ENCODE data around the gene TMEM204. TPM values are rescaled to one million over a fixed set of nuclear protein-coding genes. Genes with fewer than 3 reads are reported as not detected.

TMEM204 gene
- polyA plus RNA-seq, 12 donors = 8.7 to 15.9 (median 12.8) TPM; not detected in 1

DNA sequence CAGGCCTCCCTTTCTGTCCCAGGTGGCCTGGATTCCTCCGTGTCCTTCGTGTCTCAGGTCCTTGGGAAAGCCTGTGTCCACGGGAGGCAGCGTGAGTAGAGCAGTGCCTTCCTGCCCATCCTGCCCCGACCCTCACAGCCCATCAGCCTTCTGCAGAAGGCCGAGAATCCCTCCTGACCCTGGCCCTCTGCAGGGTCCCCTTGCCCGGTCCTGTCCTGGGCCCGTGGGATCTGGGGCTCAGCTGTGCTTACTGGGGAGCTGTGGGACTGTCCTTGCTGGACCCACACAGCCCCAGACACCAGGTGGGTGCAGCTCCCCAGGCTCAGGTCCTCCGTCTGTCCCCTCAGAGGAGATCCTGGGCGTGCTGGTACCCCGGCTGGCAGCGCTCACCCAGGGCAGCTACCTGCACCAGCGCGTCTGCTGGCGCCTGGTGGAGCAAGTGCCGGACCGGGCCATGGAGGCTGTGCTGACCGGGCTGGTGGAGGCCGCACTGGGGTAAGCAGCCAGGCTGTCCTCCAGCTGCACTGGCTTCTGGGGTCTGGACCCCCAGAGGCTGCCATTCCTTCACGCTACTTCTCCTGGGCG lies 36.4 kb upstream of the TMEM204 start:
- no peak for DNase-seq

GRCh38 chr16:1498899-1499676 lies 34.4 kb upstream of the TMEM204 start:
- no peak for DNase-seq

DNA sequence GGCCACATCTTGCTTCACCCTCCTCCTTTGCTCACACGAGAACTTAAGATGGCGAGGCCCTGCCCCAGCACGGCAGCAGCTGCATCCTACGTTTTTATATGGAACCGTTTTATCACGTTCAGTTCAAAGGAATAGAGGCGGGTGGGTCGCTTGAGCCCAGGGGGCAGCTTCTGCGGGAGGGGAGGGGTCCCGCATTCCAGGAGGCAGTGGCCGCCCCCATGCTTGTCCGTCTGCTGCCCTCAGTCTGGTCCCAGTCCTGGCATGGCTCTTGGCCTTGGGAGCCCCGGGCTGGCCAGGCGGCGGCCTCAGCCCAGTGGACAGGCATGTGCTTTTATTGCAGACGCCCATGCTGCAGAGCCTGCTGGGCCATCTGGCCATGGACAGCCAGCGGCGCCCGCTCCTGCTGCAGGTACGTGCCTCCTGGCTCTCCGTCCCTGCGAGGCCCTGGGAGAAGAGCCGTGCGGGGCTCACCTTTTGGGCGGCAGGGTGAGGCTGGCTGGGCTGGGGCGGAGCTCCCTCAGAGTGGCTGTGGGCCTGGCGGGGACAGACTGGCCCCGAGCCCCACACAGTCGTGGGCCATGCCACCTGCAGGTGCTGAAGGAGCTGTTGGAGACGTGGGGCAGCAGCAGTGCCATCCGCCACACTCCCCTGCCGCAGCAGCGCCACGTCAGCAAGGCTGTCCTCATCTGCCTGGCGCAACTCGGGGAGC lies 33.6 kb upstream of the TMEM204 start:
- DNase-seq = no peak

DNA sequence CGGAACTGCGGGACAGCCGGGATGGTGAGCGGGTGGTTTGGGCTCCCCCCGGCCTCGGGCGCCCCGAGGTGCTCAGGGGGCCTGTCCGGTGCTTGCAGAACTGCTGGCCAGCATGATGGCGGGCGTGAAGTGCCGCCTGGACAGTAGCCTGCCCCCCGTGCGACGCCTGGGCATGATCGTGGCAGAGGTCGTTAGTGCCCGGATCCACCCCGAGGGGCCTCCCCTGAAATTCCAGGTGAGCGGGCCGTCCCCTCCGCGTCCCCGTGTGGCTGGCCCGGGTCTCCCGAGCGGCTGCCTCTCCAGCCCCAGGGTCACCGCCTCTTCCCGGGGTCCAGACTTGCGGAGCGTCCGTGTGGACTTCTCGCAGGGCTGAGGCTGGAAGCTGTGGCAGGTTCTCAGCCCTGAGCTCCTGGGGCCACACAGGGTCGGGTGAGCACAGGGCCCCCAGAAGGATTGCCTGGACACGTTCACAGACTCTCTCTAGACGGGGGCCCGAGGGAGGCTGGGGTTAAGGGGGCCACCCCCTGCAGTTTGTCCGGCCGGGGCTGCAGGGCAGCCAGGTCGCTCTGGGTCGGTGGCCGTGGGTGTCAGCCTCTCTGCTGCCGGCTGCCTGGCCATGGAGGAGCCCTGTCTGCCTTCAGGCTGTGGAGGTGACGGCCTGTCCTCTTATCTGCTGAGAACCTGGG lies 32.9 kb upstream of the TMEM204 start:
- no peak for DNase-seq

- DNase-seq = no peak
Measured at GRCh38 chr16:1501630-1502029, 31.8 kb upstream of the TMEM204 start.

DNA sequence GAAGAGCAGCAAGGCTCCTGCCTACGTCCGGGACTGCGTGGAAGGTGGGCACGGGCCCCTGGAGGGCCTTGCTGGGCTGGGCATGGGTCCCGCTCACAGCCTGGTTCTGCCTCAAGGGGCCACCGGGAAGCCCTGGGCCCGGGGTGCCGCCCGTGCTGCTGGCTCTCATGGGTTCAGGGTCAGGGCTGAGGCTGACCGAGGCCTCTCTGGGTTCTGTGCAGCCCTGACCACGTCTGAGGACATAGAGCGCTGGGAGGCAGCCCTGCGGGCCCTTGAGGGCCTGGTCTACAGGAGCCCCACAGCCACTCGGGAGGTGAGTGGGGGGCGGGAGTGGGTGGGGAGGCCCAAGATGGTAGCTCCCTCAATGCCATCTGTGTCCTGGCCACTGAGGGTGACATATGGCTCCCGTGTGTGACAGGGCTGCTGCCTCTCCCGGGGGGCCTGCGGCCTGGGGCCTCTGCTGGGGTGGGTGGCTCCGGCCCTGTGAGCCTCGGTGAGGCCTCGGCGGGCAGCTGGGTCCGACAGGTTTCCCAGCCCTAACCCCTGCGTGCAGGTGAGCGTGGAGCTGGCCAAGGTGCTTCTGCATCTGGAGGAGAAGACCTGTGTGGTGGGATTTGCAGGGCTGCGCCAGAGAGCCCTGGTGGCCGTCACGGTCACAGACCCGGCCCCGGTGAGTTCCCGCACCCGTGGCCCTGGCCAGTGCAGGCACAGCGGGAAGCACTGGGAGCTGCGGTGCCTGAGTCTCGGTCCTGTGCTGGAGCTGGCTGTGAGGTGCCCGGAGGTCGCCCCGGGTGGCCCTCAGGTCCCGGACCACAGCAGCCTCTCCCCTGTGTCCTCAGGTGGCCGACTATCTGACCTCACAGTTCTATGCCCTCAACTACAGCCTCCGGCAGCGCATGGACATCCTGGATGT lies 31.1 kb upstream of the TMEM204 start:
- DNase-seq = no peak

GRCh38 chr16:1503110-1503955 lies 30.1 kb upstream of the TMEM204 start:
- no peak for DNase-seq

GRCh38 chr16:1505073-1505844 lies 28.2 kb upstream of the TMEM204 start:
- no peak for DNase-seq

GRCh38 chr16:1505912-1506311 lies 27.6 kb upstream of the TMEM204 start:
- no peak for DNase-seq

- no peak for DNase-seq
Measured at GRCh38 chr16:1506494-1507213, 26.8 kb upstream of the TMEM204 start.

DNA sequence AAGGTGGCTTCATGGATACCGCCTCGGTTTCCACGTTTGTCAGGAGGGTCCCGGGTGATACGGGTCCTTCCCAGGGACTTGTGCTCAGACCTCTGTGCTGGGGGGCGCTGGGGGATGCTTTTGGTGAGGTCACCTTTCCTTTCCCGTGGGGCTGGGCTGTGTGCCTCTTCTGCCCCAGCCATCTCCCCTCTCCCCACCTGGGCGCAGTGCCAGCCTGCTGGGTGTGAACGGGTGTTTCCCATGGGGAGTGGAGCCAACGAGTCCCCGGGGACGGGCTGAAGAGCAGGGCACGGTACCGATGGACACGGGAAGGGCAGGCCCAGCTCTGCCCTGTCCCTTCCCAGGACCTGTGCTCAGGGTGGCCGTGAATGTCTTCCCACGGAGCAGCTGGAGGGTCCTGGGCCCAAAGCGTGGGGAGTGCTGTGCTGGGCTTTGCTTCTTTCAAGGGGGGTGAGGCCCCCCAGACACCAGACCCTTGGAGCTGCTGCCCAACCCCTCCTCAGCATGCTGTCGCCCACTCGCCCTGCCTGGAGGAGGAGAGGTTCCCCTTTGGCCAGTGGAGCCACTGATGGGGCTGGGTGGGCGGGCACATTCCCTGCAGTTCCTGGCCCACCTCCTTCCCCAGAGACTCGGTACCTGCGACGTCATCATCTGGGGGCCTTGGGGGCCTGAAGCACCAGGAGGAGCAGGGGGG lies 24.8 kb upstream of the TMEM204 start:
- no peak for DNase-seq

DNA sequence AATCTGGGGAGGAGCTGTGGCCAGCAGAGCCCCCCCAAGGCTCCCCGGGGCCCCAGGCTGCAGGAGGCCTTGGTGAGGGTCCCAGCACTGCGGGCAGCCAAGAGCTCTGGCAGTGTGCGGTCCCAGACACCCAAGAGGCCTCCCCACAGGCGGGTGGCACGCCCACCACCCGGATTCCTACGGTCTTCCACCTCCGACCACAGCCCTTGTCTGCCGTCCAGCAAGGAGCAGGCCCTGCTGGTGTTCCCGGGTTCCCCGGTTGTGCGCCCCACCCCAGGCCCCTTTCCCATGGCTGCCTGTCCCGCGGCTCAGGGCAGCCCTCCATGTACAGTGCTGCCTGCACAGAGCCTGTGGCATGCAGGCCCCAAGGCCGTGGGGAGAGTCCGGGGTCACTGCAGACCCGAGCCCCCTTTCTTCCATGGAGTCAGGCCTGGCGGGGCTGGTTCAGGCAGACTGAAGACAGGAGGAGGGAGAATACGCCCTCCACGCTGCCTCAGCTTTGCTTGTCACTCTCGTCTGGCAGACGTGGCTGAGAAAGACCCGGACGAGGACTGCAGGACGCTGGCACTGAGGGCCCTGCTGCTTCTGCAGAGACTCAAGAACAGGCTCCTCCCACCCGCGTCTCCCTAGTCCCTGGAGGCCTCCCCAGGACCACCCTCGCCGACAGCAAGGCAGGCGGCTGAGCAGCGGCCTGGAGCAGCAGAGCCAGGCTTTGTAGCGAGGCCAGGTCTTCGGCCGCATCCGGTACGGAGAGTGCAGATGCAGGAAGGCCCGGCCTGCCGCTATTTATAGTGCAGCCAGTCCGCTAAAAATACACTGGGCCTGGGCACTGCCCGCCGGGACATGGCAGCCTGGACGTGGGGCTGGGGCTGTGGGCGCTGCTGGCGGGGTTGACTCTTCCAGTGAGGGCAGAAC lies 23.9 kb upstream of the TMEM204 start:
- DNase-seq = no peak

DNA sequence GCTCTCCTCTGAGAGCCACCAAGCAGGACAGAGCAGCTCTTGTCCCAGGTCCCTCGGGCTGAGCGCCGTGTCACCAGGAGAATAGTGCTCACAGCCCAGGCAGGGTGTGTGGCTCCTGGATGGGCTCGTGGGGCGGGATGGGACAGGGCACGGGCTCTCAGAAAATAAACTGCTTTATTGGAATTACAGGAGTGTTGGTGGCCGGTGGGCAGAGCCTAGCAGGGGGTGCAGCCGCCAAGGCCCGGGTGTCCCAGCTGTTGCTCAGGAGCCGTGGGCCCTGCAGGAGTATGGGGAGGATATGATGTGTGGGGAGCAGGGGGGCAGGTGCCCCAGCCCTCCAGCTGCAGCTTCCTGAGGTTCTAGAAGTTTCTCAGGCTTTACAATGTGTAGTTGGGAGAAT lies 23.2 kb upstream of the TMEM204 start:
- DNase-seq = no peak

DNA sequence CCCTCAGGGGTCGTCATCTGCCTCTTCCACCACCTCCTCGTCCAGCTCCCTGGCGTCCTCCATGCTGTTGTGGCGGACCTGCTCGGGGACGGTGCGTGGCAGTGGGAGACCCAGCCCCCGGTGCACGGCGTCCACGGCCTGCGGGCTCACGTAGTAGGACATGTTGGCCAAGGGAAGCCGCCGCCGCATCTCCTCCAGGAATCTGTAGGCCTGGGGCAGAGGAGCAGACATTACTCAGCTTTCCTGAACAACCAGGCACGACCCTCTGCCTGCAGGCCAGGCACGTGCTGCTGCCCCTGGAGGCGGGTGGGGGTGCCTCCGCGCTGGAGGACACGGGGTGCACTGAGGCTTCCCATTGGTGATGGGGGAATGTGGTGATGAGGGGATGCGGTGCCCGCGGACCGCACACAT lies 22.5 kb upstream of the TMEM204 start:
- DNase-seq = no peak

DNA sequence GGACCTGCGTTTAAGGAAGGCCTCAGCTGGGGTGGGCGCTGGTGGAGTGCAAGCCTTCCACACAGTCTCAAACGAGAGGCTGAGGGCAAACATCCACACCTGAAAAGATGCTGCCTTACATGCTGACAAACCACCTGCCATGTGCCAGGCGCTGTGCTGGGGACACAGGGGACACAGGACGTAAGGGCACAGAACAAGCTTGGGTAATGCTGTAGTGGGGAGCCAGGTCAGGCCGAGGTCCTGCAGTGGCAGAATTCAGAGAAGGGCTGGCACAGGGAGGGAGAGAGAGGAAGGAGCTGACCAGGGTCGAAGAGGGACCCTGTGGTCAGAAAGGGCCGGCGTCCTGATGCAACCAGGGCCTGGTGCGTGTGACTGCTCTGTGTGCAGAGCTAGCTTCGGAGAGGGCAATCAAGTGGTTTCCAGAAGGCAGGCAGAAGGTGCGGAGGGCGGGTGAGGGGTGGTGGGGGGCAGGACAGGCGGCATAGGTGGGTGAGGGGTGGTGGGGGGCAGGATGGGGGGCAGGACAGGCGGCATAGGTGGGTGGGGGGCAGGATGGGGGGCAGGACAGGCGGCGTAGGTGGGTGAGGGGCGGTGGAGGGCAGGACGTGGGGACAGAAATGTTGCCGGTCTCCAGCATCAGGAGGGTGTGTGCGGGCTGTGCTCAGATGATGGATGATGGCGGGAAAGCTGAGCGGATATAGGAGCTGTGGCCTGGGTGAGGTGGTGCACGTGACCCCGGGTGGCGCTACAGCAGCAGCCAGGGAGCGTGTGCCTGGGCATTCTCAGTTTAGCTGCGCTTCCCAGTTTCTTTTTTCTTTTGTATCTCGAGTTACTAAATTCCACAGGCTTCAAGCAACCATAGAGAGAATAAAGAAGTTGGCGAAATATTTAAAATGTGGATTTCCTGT lies 21.6 kb upstream of the TMEM204 start:
- no peak for DNase-seq

GRCh38 chr16:1512774-1513173 lies 20.7 kb upstream of the TMEM204 start:
- DNase-seq = no peak
